Esophagus squamous epithelium (tissue), 4 donors: ENCODE results near the gene MPZL1.

ENCODE experiments used
- POLR2A ChIP-seq, 4 donors: fragments of 450-650 bp; IDR thresholded peaks; one replicate each; pipeline ENCODE4 v1.6.1; 2017; ENCODE audit warnings: antibody characterized with exemption in 4 of 4, mild to moderate bottlenecking in 4 of 4, moderate library complexity in 3 of 4
- TF ChIP-seq, protein P1 (sequence below), 6 experiments: fragments of 450-650 bp in 4 of 6; fragments of 200-600 bp in 2 of 6; sonication (generic) in 2 of 6; IDR thresholded peaks; one replicate each; pipeline ENCODE4 v1.5.1; 2016 to 2019; ENCODE audit warnings: antibody characterized with exemption in 6 of 6, mild to moderate bottlenecking in 4 of 6, moderate library complexity in 4 of 6

GRCh38 chr1:167833904-167834303 is 112.1 kb downstream of the MPZL1 start:
- no peak for TF ChIP-seq POLR2A (IDR thresholded peaks at IDR 0.05)
- TF ChIP-seq, protein P1, sequence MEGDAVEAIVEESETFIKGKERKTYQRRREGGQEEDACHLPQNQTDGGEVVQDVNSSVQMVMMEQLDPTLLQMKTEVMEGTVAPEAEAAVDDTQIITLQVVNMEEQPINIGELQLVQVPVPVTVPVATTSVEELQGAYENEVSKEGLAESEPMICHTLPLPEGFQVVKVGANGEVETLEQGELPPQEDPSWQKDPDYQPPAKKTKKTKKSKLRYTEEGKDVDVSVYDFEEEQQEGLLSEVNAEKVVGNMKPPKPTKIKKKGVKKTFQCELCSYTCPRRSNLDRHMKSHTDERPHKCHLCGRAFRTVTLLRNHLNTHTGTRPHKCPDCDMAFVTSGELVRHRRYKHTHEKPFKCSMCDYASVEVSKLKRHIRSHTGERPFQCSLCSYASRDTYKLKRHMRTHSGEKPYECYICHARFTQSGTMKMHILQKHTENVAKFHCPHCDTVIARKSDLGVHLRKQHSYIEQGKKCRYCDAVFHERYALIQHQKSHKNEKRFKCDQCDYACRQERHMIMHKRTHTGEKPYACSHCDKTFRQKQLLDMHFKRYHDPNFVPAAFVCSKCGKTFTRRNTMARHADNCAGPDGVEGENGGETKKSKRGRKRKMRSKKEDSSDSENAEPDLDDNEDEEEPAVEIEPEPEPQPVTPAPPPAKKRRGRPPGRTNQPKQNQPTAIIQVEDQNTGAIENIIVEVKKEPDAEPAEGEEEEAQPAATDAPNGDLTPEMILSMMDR (IDR thresholded peaks at IDR 0.05): no peak
